ENCODE measurements around the gene UEVLD. TPM values are rescaled to one million over a fixed set of nuclear protein-coding genes. Genes with fewer than 3 reads are reported as not detected.
A peak's percentile ranks its signal among the peaks of the same experiment; 100 is the strongest.

The UEVLD gene
- total and polyA plus RNA-seq, 2 donors (not counting 1 experiment from before 2014, with no cell fraction given) = 25.9 to 29.0 TPM

- Histone ChIP-seq H3K4me3 (replicated peaks in 1 of 4; ENCODE audit: control extremely low read depth in 1 of 4, insufficient read depth in 1 of 4, low read depth in 3 of 4, low read length in 4 of 4) (no peak overlapping the region), H3K79me2 (ENCODE audit: control insufficient read depth, insufficient read depth, low read length) (peaks cover 1% of the 10 kb centered on the region), H3K9me3 (ENCODE audit: control insufficient read depth, insufficient read depth, low read depth, low read length) (no peaks in the 10 kb centered on the region), H3K9ac (ENCODE audit: insufficient read depth, low read length) (no peak overlapping the region), H3K27ac (ENCODE audit: insufficient read depth, low read length) (no peak overlapping the region), H3K4me2 (ENCODE audit: extremely low read depth, insufficient read depth, low read length) (no peak overlapping the region), H3K4me1 (ENCODE audit: control insufficient read depth, extremely low read depth, insufficient read depth, low read length) (no peaks in the 10 kb centered on the region), H2AFZ (ENCODE audit: low read length) (no peak overlapping the region), H3K36me3 (ENCODE audit: control insufficient read depth, insufficient read depth, low read length) (no peaks in the 10 kb centered on the region), H4K20me1 (ENCODE audit: control insufficient read depth, extremely low read depth, insufficient read depth, low read length) (no peaks in the 10 kb centered on the region), H3K27me3 (ENCODE audit: control insufficient read depth, insufficient read depth, low read length) (no peaks in the 10 kb centered on the region)
- TF ChIP-seq EZH2 (IDR thresholded peaks at IDR 0.05; ENCODE audit: low read length, missing control alignments) (no peak), CTCF (conservative IDR thresholded peaks at IDR 0.05 in 1 of 2, IDR thresholded peaks at IDR 0.05 in 1 of 2; ENCODE audit: low read depth in 1 of 2, low read length in 2 of 2) (no peak)
- DNase-seq (ENCODE audit: low read depth in 2 of 2) = no peak
These were observed 9.4 kb downstream of the UEVLD start for GRCh38 chr11:18578975-18579598.

- Histone ChIP-seq H3K4me3 (replicated peaks in 1 of 4; ENCODE audit: control extremely low read depth in 1 of 4, insufficient read depth in 1 of 4, low read depth in 3 of 4, low read length in 4 of 4) (no peak overlapping the region), H3K4me2 (ENCODE audit: extremely low read depth, insufficient read depth, low read length) (no peak overlapping the region), H3K9me3 (ENCODE audit: control insufficient read depth, insufficient read depth, low read depth, low read length) (no peaks in the 10 kb centered on the region), H3K4me1 (ENCODE audit: control insufficient read depth, extremely low read depth, insufficient read depth, low read length) (no peaks in the 10 kb centered on the region), H3K36me3 (ENCODE audit: control insufficient read depth, insufficient read depth, low read length) (no peaks in the 10 kb centered on the region), H4K20me1 (ENCODE audit: control insufficient read depth, extremely low read depth, insufficient read depth, low read length) (no peaks in the 10 kb centered on the region), H3K79me2 (ENCODE audit: control insufficient read depth, insufficient read depth, low read length) (no peaks in the 10 kb centered on the region), H3K9ac (ENCODE audit: insufficient read depth, low read length) (no peak overlapping the region), H3K27ac (ENCODE audit: insufficient read depth, low read length) (no peak overlapping the region), H3K27me3 (ENCODE audit: control insufficient read depth, insufficient read depth, low read length) (no peaks in the 10 kb centered on the region), H2AFZ (ENCODE audit: low read length) (no peak overlapping the region)
- no peak for DNase-seq (ENCODE audit: low read depth in 2 of 2)
- TF ChIP-seq EZH2 (IDR thresholded peaks at IDR 0.05; ENCODE audit: low read length, missing control alignments) (no peak), CTCF (conservative IDR thresholded peaks at IDR 0.05 in 1 of 2, IDR thresholded peaks at IDR 0.05 in 1 of 2; ENCODE audit: low read depth in 1 of 2, low read length in 2 of 2) (no peak)
These were observed 13.2 kb downstream of the UEVLD start for GRCh38 chr11:18575361-18575760.

- Histone ChIP-seq H3K4me3 (replicated peaks in 1 of 4; ENCODE audit: control extremely low read depth in 1 of 4, insufficient read depth in 1 of 4, low read depth in 3 of 4, low read length in 4 of 4) (no peak overlapping the region), H3K27ac (ENCODE audit: insufficient read depth, low read length) (no peak overlapping the region), H4K20me1 (ENCODE audit: control insufficient read depth, extremely low read depth, insufficient read depth, low read length) (no peaks in the 10 kb centered on the region), H2AFZ (ENCODE audit: low read length) (no peak overlapping the region), H3K79me2 (ENCODE audit: control insufficient read depth, insufficient read depth, low read length) (no peaks in the 10 kb centered on the region), H3K9me3 (ENCODE audit: control insufficient read depth, insufficient read depth, low read depth, low read length) (no peaks in the 10 kb centered on the region), H3K4me2 (ENCODE audit: extremely low read depth, insufficient read depth, low read length) (no peak overlapping the region), H3K9ac (ENCODE audit: insufficient read depth, low read length) (no peak overlapping the region), H3K4me1 (ENCODE audit: control insufficient read depth, extremely low read depth, insufficient read depth, low read length) (no peaks in the 10 kb centered on the region), H3K36me3 (ENCODE audit: control insufficient read depth, insufficient read depth, low read length) (no peaks in the 10 kb centered on the region), H3K27me3 (ENCODE audit: control insufficient read depth, insufficient read depth, low read length) (no peaks in the 10 kb centered on the region)
- TF ChIP-seq EZH2 (IDR thresholded peaks at IDR 0.05; ENCODE audit: low read length, missing control alignments) (no peak), CTCF (conservative IDR thresholded peaks at IDR 0.05 in 1 of 2, IDR thresholded peaks at IDR 0.05 in 1 of 2; ENCODE audit: low read depth in 1 of 2, low read length in 2 of 2) (no peak)
- DNase-seq (ENCODE audit: low read depth in 2 of 2) = peak in 1 of 2 donors; percentile 10
These were observed 21.5 kb downstream of the UEVLD start for GRCh38 chr11:18567081-18567480.
